ENCODE data around the gene FKTN. TPM values are rescaled to one million over a fixed set of nuclear protein-coding genes. Genes with fewer than 3 reads are reported as not detected.

Gene FKTN
- 49.6 and 64.0 TPM in 2 replicates for total RNA-seq

GRCh38 chr9:105557804-105558610 is at the start of gene FKTN:
TSS of gene FKTN (plus strand) at chr9:105558131. CDS start at chr9:105575033, 16,902 bp downstream.

GRCh38 chr9:105662184-105663104 is 104.5 kb downstream of the FKTN start, which contains the start of gene TAL2:
TSS of gene TAL2 (plus strand) at chr9:105662457. CDS start at chr9:105662497, 40 bp downstream.

Other genes starting within 250 kb of the FKTN start
- 9.3 and 10.5 TPM in 2 replicates for gene FSD1L, start 110.1 kb upstream of the FKTN start, total RNA-seq
- gene TAL2, start 104.3 kb downstream of the FKTN start, total RNA-seq, result not detected in 2 replicates
- 10.6 and 12.4 TPM in 2 replicates for gene TMEM38B, start 136.4 kb downstream of the FKTN start, total RNA-seq

Data from thoracic aorta endothelial cell (primary cell).